ENCODE data around the gene GPC5. TPM values are rescaled to one million over a fixed set of nuclear protein-coding genes. Genes with fewer than 3 reads are reported as not detected.
A peak's percentile ranks its signal among the peaks of the same experiment; 100 is the strongest.

Gene GPC5
- total and polyA plus RNA-seq, 2 of the 13 experiments (the other 11 are each of a cell fraction or from before 2014, with no cell fraction given), result 0.02 to 0.07 TPM

- no peak for TF ChIP-seq ZNF142 (CRISPR knock-in tag; IDR thresholded peaks at IDR 0.05)
- TF ChIP-seq ZNF280B (CRISPR knock-in tag; IDR thresholded peaks at IDR 0.05; ENCODE audit: borderline replicate concordance), result no peak
- TF ChIP-seq KDM6A (CRISPR knock-in tag; IDR thresholded peaks at IDR 0.05; ENCODE audit: low read depth), result 0 out of 2 replicates have a peak, but pooled peaks have one; percentile 27
- TF ChIP-seq, protein P1, sequence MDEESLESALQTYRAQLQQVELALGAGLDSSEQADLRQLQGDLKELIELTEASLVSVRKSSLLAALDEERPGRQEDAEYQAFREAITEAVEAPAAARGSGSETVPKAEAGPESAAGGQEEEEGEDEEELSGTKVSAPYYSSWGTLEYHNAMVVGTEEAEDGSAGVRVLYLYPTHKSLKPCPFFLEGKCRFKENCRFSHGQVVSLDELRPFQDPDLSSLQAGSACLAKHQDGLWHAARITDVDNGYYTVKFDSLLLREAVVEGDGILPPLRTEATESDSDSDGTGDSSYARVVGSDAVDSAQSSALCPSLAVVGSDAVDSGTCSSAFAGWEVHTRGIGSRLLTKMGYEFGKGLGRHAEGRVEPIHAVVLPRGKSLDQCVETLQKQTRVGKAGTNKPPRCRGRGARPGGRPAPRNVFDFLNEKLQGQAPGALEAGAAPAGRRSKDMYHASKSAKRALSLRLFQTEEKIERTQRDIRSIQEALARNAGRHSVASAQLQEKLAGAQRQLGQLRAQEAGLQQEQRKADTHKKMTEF (CRISPR knock-in tag; IDR thresholded peaks at IDR 0.05), result 0 out of 2 replicates have a peak, but pooled peaks have one; percentile 48
- TF ChIP-seq GATA4 (IDR thresholded peaks at IDR 0.05; ENCODE audit: borderline replicate concordance, low read depth), result no peak
- no peak for TF ChIP-seq SMAD3 (CRISPR knock-in tag; IDR thresholded peaks at IDR 0.05)
- no peak for TF ChIP-seq ZBTB21 (CRISPR knock-in tag; IDR thresholded peaks at IDR 0.05)
- no peak for TF ChIP-seq RFXAP (CRISPR knock-in tag; IDR thresholded peaks at IDR 0.05; ENCODE audit: borderline replicate concordance)
- no peak for TF ChIP-seq POLR2A (IDR thresholded peaks at IDR 0.05; ENCODE audit: insufficient read depth in 1 of 2, low read depth in 2 of 2, low read length in 2 of 2)
- no peak for TF ChIP-seq MTF1 (CRISPR knock-in tag; IDR thresholded peaks at IDR 0.05)
- no peak for TF ChIP-seq ZNF607 (CRISPR knock-in tag; IDR thresholded peaks at IDR 0.05; ENCODE audit: borderline replicate concordance)
- TF ChIP-seq TP53 (CRISPR knock-in tag; conservative IDR thresholded peaks at IDR 0.05), result no peak
- no peak for TF ChIP-seq SIX4 (CRISPR knock-in tag; IDR thresholded peaks at IDR 0.05)
- TF ChIP-seq SSRP1 (CRISPR knock-in tag; IDR thresholded peaks at IDR 0.05), result no peak
- TF ChIP-seq ZNF430 (CRISPR knock-in tag; IDR thresholded peaks at IDR 0.05), result no peak
- no peak for TF ChIP-seq DNMT1 (CRISPR knock-in tag; IDR thresholded peaks at IDR 0.05)
- no peak for TF ChIP-seq PLRG1 (conservative IDR thresholded peaks at IDR 0.05)
- no peak for TF ChIP-seq ZNF24 (IDR thresholded peaks at IDR 0.05)
- TF ChIP-seq, protein P2, sequence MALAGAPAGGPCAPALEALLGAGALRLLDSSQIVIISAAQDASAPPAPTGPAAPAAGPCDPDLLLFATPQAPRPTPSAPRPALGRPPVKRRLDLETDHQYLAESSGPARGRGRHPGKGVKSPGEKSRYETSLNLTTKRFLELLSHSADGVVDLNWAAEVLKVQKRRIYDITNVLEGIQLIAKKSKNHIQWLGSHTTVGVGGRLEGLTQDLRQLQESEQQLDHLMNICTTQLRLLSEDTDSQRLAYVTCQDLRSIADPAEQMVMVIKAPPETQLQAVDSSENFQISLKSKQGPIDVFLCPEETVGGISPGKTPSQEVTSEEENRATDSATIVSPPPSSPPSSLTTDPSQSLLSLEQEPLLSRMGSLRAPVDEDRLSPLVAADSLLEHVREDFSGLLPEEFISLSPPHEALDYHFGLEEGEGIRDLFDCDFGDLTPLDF (CRISPR knock-in tag; IDR thresholded peaks at IDR 0.05), result no peak
These were observed 656.0 kb downstream of the GPC5 start (continued) for GRCh38 chr13:92054389-92054788.

Measured in HepG2 (cell line).